ENCODE data around the gene LMBR1L. TPM values are rescaled to one million over a fixed set of nuclear protein-coding genes. Genes with fewer than 3 reads are reported as not detected.

The LMBR1L gene
- total RNA-seq, 1 donor from 2014 or later: 17.7 TPM

DNA sequence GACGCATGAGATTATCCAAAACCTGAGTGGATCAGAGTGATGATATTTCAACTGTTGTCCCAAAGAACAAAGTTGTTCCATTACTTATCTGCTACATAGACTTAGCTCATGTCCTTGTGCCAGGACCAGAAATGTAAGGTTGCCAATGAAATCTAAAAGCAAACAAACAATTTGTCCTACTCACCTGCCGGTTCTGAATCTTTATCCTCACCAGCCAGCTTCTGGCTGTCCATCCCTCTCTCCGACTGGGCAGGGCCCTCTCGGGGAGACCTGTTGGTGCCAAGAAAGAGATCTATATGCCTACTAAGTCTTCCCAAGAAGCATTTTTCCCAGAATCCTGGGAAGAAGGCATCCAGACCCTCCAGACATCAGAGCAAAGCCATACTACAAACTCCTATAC lies 55.6 kb downstream of the LMBR1L start:
- peak; percentile 4 for ATAC-seq
- DNase-seq (ENCODE audit: low spot score): no peak

GRCh38 chr12:49054524-49054923 lies 56.1 kb downstream of the LMBR1L start:
- DNase-seq (ENCODE audit: low spot score): no peak

DNA sequence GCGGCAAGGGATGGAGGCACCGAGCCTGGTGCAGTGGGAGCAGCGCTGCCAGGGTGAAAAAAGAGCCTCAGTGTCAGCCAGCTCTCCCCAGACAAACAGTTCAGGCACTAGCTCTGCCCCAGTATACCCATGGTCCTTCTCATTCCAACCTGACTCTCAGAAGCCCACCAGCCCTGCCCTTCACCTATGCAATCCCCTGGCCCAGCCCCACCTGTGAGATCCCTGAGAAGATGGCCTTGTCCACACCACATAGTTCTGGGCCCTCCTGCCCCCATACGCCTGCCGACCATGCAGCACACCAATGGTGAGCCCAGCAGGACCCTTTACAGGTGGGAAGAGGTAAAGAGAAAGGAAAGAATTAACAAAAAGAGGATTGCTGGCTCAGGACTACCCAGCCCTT lies 56.6 kb downstream of the LMBR1L start:
- DNase-seq (ENCODE audit: low spot score) (no peak), ATAC-seq (no peak)

More at GRCh38 chr12:49054524-49054923, 56.1 kb downstream of the LMBR1L start:
- ATAC-seq: no peak

GRCh38 chr12:49052451-49053208 lies 58.0 kb downstream of the LMBR1L start:
- ATAC-seq (no peak), DNase-seq (ENCODE audit: low spot score) (no peak)

DNA sequence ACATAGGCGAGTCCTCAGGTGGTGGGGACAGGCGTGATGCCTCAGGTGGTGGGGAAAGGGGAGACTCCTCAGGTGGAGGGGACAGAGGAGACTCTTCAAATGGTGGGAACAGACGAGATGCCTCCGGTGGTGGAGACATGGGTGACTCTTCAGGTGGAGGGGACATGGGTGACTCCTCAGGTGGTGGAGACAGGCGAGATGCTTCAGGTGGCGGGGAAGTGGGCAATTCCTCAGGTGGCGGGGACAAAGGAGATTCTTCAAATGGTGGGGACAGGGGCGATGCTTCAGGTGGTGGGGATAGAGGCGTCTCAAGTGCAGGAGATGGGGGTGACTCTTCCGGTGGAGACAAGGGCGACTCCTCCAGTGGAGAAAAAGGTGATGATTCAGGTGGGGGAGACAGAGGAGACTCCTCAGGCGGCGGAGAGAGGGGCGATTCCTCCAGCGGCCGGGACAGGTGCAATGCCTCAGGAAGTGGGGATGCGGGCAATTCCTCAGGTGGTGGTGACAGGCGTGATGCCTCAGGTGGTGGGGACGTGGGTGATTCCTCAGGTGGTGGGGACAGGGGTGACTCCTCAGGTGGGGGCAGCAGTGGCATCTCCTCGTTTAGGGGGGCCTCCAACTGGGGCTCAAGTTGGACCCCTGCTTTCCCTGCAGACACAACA lies 58.7 kb downstream of the LMBR1L start:
- no peak for DNase-seq (ENCODE audit: low spot score)
- no peak for ATAC-seq

GRCh38 chr12:49051373-49051764 lies 59.3 kb downstream of the LMBR1L start:
- ATAC-seq: no peak
- DNase-seq (ENCODE audit: low spot score): no peak

- no peak for ATAC-seq
- DNase-seq (ENCODE audit: low spot score): no peak
Measured at GRCh38 chr12:49050507-49051372, 59.9 kb downstream of the LMBR1L start.

DNA sequence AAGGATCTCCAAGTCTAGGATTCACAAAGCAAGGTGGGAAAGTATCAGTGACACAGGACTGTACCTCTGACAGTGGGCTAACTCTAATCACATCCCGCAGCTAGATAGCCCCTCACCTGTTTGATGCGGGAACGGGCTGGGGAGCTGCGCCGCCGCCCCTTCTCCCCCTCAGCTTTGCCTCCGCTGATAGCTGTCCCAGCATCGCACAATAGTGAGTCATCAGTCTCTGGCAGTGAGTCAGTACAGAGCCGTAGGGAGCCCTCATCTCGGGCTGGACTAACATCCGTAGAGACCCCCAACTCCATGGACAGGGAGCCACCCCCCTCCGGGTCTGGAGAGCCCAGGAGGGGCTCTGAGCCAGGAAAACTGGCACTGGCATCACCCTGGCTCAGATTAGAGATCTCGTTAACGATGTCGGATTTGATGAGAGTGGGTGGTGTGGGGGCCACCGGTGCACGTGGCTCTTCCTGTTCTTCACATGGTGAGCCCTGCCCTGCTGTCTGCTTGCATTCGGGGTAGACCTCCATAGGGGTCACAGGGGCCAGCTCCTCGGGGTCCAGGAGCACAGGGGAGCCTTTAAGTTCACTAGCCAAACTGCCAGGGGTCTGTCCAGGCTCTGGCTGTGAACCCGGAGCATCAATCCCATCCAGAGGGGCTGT lies 61.0 kb downstream of the LMBR1L start:
- DNase-seq (ENCODE audit: low spot score) (no peak), ATAC-seq (no peak)

- ATAC-seq: no peak
- DNase-seq (ENCODE audit: low spot score): no peak
Measured at GRCh38 chr12:49048953-49049352, 61.7 kb downstream of the LMBR1L start.

Other genes with a start within 250 kb of the LMBR1L start
- 32.0 TPM for gene RND1, start 245.0 kb downstream of the LMBR1L start, total RNA-seq
- 45.0 TPM for gene FKBP11, start 185.4 kb downstream of the LMBR1L start, total RNA-seq
- 47.4 TPM for gene ARF3, start 153.4 kb downstream of the LMBR1L start, total RNA-seq
- gene WNT10B, start 139.1 kb downstream of the LMBR1L start, total RNA-seq: not detected
- not detected for gene WNT1, start 132.5 kb downstream of the LMBR1L start, total RNA-seq
- gene DDN, start 111.5 kb downstream of the LMBR1L start, total RNA-seq: not detected
- gene PRKAG1, start 92.1 kb downstream of the LMBR1L start, total RNA-seq: 27.7 TPM
- 44.8 TPM for gene KMT2D, start 50.1 kb downstream of the LMBR1L start, total RNA-seq
- gene RHEBL1, start 40.9 kb downstream of the LMBR1L start, total RNA-seq: 0.18 TPM
- not detected for gene DHH, start 16.0 kb downstream of the LMBR1L start, total RNA-seq
- gene TUBA1B, start 20.5 kb upstream of the LMBR1L start, total RNA-seq: 144 TPM
- 4.8 TPM for gene TUBA1A, start 78.2 kb upstream of the LMBR1L start, total RNA-seq
- gene TUBA1C, start 154.2 kb upstream of the LMBR1L start, total RNA-seq: 54.9 TPM
- gene PRPH, start 184.3 kb upstream of the LMBR1L start, total RNA-seq: not detected
- gene TROAP, start 212.4 kb upstream of the LMBR1L start, total RNA-seq: 0.48 TPM
- not detected for gene C1QL4, start 226.3 kb upstream of the LMBR1L start, total RNA-seq
- 42.3 TPM for gene DNAJC22, start 236.0 kb upstream of the LMBR1L start, total RNA-seq

Measured in left lobe of liver (tissue), 2 donors.